H1 (cell line): Measurements from ENCODE around the gene REPS1. TPM values are rescaled to one million over a fixed set of nuclear protein-coding genes. Genes with fewer than 3 reads are reported as not detected.

Experiments used
- CTCF ChIA-PET: fragments of 300-600 bp; sonication (Branson Sonifier 250); formaldehyde crosslinking; loops from one replicate; lab custom pipeline; 2021; ENCODE audit not compliant: partially characterized antibody; lab: Charles Lee
- POLR2A ChIA-PET: fragments of 300-600 bp; sonication (Branson Sonifier 250); formaldehyde crosslinking; loops from one replicate; lab custom pipeline; 2021; ENCODE audit warnings: inconsistent platforms; ENCODE audit not compliant: partially characterized antibody; lab: Charles Lee
- DNase-seq, 2 experiments: peaks; one replicate each; pipeline versions ENCODE4 v3.0.0 to v3.0.0-alpha.2; 2010 to 2022; ENCODE audit warnings: low spot score in 2 of 2, low read depth in 1 of 2, mixed read lengths in 1 of 2
- FAIRE-seq: peaks from 2 replicates; lab custom pipeline; 2011; peaks lifted over from hg19 to GRCh38; lab: Jason Lieb, UNC
- H2AFZ ChIP-seq: 2 replicates; pipeline ENCODE4 v1.8.1; 2012; ENCODE audit warnings: low read length, inconsistent platforms
- H2AK5ac ChIP-seq: 2 replicates; pipeline ENCODE4 v1.6.1; 2013; ENCODE audit warnings: low read depth, low read length
- H2BK120ac ChIP-seq: replicated peaks from 2 replicates; pipeline ENCODE3; 2013; ENCODE audit warnings: low read depth, low read length, inconsistent platforms
- H2BK12ac ChIP-seq: 2 replicates; pipeline ENCODE4 v1.6.1; 2013; ENCODE audit warnings: low read depth, low read length
- H2BK15ac ChIP-seq: 2 replicates; pipeline ENCODE4 v1.6.1; 2013; ENCODE audit warnings: low read length
- H2BK20ac ChIP-seq: 2 replicates; pipeline ENCODE4 v1.6.1; 2013; ENCODE audit warnings: low read length
- H2BK5ac ChIP-seq: 2 replicates; pipeline ENCODE4 v1.6.1; 2013; ENCODE audit warnings: low read depth, low read length
- H3K14ac ChIP-seq: 2 replicates; pipeline ENCODE4 v1.6.1; 2013; ENCODE audit warnings: inconsistent platforms; ENCODE audit not compliant: insufficient read length
- H3K18ac ChIP-seq: 2 replicates; pipeline ENCODE4 v1.6.1; 2013; ENCODE audit warnings: low read length; ENCODE audit errors: extremely low read depth
- H3K23ac ChIP-seq: 2 replicates; pipeline ENCODE4 v1.6.1; 2013; ENCODE audit warnings: inconsistent platforms; ENCODE audit not compliant: insufficient read length
- H3K23me2 ChIP-seq: 2 replicates; pipeline ENCODE4 v1.6.1; 2013; ENCODE audit warnings: low read depth, low read length
- H3K27ac ChIP-seq: 2 replicates; pipeline ENCODE4 v1.6.1; 2011; ENCODE audit warnings: low read depth, low read length, inconsistent platforms
- H3K27me3 ChIP-seq, 4 experiments: replicated peaks in 1 of 4; 1 replicate in 1 of 4; 2 replicates in 3 of 4; pipeline versions ENCODE4 v1.6.1 to v1.8.1; 2011 to 2013; ENCODE audit warnings: low read length in 3 of 4, mild to moderate bottlenecking in 3 of 4, inconsistent platforms in 2 of 4, mixed read lengths in 2 of 4, moderate library complexity in 1 of 4; ENCODE audit not compliant: control insufficient read depth in 3 of 4, insufficient read depth in 3 of 4; ENCODE audit errors: extremely low read depth in 1 of 4
- H3K36me3 ChIP-seq, 4 experiments: 2 replicates each; pipeline versions ENCODE4 v1.6.1 to v1.8.1; 2011 to 2013; ENCODE audit warnings: mild to moderate bottlenecking in 4 of 4, low read length in 3 of 4, moderate library complexity in 2 of 4, control low read depth in 1 of 4, inconsistent platforms in 1 of 4; ENCODE audit not compliant: insufficient read depth in 4 of 4, control insufficient read depth in 2 of 4
- H3K4ac ChIP-seq: replicated peaks from 2 replicates; pipeline ENCODE3; 2013; ENCODE audit warnings: low read length, low read depth, mixed read lengths, inconsistent platforms; ENCODE audit not compliant: insufficient read length
- H3K4me1 ChIP-seq, 4 experiments: replicated peaks in 1 of 4; 1 replicate in 1 of 4; 2 replicates in 3 of 4; pipeline versions ENCODE4 v1.6.1 to v1.8.1; 2011 to 2013; ENCODE audit warnings: low read length in 3 of 4, inconsistent platforms in 2 of 4, mixed read lengths in 1 of 4; ENCODE audit not compliant: insufficient read depth in 4 of 4, control insufficient read depth in 3 of 4
- H3K4me2 ChIP-seq, 2 experiments: 2 replicates each; pipeline versions ENCODE4 v1.6.1 to v1.8.1; 2011 to 2013; ENCODE audit warnings: low read depth in 2 of 2, low read length in 2 of 2, control low read depth in 1 of 2, inconsistent platforms in 1 of 2, mild to moderate bottlenecking in 1 of 2; ENCODE audit not compliant: insufficient read depth in 1 of 2
- H3K4me3 ChIP-seq, 4 experiments: fragments of 200-600, 300-600 bp in 1 of 4; sonication (generic), shearing (Covaris generic), sonication (Bioruptor Twin) in 1 of 4; 2 replicates each; pipeline versions ENCODE4 v1.5.1 to v1.8.1; 2011 to 2016; ENCODE audit warnings: low read length in 4 of 4, low read depth in 3 of 4, control low read depth in 2 of 4, inconsistent platforms in 2 of 4, mild to moderate bottlenecking in 2 of 4, mixed read lengths in 1 of 4, moderate library complexity in 1 of 4; ENCODE audit not compliant: insufficient read depth in 2 of 4; ENCODE audit errors: extremely low read depth in 1 of 4
- H3K56ac ChIP-seq: replicated peaks from 2 replicates; pipeline ENCODE3; 2013; ENCODE audit warnings: low read depth, mild to moderate bottlenecking, mixed read lengths, low read length, inconsistent platforms; ENCODE audit not compliant: insufficient read length
- H3K79me1 ChIP-seq: 2 replicates; pipeline ENCODE4 v1.6.1; 2013; ENCODE audit warnings: low read depth, low read length, control low read depth
- H3K79me2 ChIP-seq, 2 experiments: 2 replicates each; pipeline versions ENCODE4 v1.6.1 to v1.8.1; 2012 to 2013; ENCODE audit warnings: low read length in 2 of 2, mild to moderate bottlenecking in 2 of 2, inconsistent platforms in 1 of 2; ENCODE audit not compliant: insufficient read depth in 2 of 2, control insufficient read depth in 1 of 2
- H3K9ac ChIP-seq, 4 experiments: replicated peaks in 1 of 4; 1 replicate in 1 of 4; 2 replicates in 3 of 4; pipeline versions ENCODE4 v1.6.1 to v1.8.1; 2011 to 2013; ENCODE audit warnings: low read depth in 3 of 4, low read length in 3 of 4, control low read depth in 2 of 4, mild to moderate bottlenecking in 2 of 4, moderate library complexity in 2 of 4, inconsistent platforms in 1 of 4; ENCODE audit errors: extremely low read depth in 1 of 4
- H3K9me3 ChIP-seq, 2 experiments: 2 replicates each; pipeline versions ENCODE4 v1.6.1 to v1.8.1; 2012 to 2013; ENCODE audit warnings: mild to moderate bottlenecking in 2 of 2, moderate library complexity in 2 of 2, control low read depth in 1 of 2, inconsistent platforms in 1 of 2, low read depth in 1 of 2, low read length in 1 of 2, mixed read lengths in 1 of 2; ENCODE audit not compliant: insufficient read depth in 2 of 2
- H4K20me1 ChIP-seq, 2 experiments: replicated peaks in 1 of 2; 2 replicates each; pipeline versions ENCODE3 to v1.8.1; 2011 to 2013; ENCODE audit warnings: inconsistent platforms in 2 of 2, low read length in 2 of 2, mild to moderate bottlenecking in 1 of 2; ENCODE audit not compliant: insufficient read depth in 2 of 2, control insufficient read depth in 1 of 2
- H4K5ac ChIP-seq: 2 replicates; pipeline ENCODE4 v1.6.1; 2013; ENCODE audit warnings: low read length, low read depth, mixed read lengths, inconsistent platforms; ENCODE audit not compliant: insufficient read length
- H4K8ac ChIP-seq: 2 replicates; pipeline ENCODE4 v1.8.0; 2013; ENCODE audit warnings: mild to moderate bottlenecking, moderate library complexity, low read length, inconsistent platforms; ENCODE audit not compliant: insufficient read depth; ENCODE audit errors: extremely low read depth
- H4K91ac ChIP-seq: replicated peaks from 2 replicates; pipeline ENCODE3; 2013; ENCODE audit warnings: low read length, mixed read lengths, inconsistent platforms; ENCODE audit not compliant: insufficient read length
- BACH1 ChIP-seq: IDR thresholded peaks from 2 replicates; pipeline ENCODE4 v1.6.1; 2012; ENCODE audit warnings: low read length, improper control_type of control experiment
- CTBP2 ChIP-seq: IDR thresholded peaks from 2 replicates; pipeline ENCODE4 v1.7.0; 2011; ENCODE audit warnings: borderline replicate concordance, mild to moderate bottlenecking, moderate library complexity, mixed read lengths, low read length; ENCODE audit not compliant: insufficient read depth, insufficient read length
- TAF7 ChIP-seq: optimal IDR thresholded peaks from 2 replicates; pipeline ENCODE3; 2011; ENCODE audit warnings: low read depth, mild to moderate bottlenecking, inconsistent platforms, low read length, moderate library complexity, borderline replicate concordance
- WGBS, 2 experiments: shearing (Covaris generic) in 1 of 2; methylation state at CpG; one replicate each; pipeline versions ENCODE4 v1.1.6 to v1.1.7; 2013 to 2015; ENCODE audit warnings: low lambda C conversion rate in 2 of 2, mixed read lengths in 2 of 2, inconsistent platforms in 1 of 2, low coverage in 1 of 2, missing lambda C conversion rate in 1 of 2; ENCODE audit not compliant: insufficient replicate concordance in 2 of 2, insufficient coverage in 1 of 2, insufficient read length in 1 of 2; ENCODE audit errors: extremely low coverage in 1 of 2, missing lambda C conversion rate in 1 of 2; 5-methylcytosine and 5-hydroxymethylcytosine counted together
- polyA plus RNA-seq, 7 experiments: library from polyadenylated mRNA; depleted of rRNA in 3 of 7; stranded (reverse) in 5 of 7; unstranded in 2 of 7; fragments of >200 nt in 5 of 7; fragments of 200-250 nt in 2 of 7; gene quantifications; 1 replicate in 5 of 7; 2 replicates in 1 of 7; 4 replicates in 1 of 7; pipeline versions ENCODE4 v1.2.1 to v1.2.3, GENCODE V29; 2011 to 2013; ENCODE audit warnings: missing spikeins in 2 of 7, mixed read lengths in 2 of 7
- total RNA-seq: library from RNA; stranded (reverse); fragmentation: NEBNext Ultra II Directional; extraction: Animal tissue kit (Norgen Biotek cat#: 25700); gene quantifications from 2 replicates; pipeline ENCODE4 v1.2.1, GENCODE V29; 2021

Gene REPS1
- total and polyA plus RNA-seq, 2 of the 8 experiments (the other 6 are each of a cell fraction or from before 2014, with no cell fraction given): 52.1 to 68.9 TPM

DNA sequence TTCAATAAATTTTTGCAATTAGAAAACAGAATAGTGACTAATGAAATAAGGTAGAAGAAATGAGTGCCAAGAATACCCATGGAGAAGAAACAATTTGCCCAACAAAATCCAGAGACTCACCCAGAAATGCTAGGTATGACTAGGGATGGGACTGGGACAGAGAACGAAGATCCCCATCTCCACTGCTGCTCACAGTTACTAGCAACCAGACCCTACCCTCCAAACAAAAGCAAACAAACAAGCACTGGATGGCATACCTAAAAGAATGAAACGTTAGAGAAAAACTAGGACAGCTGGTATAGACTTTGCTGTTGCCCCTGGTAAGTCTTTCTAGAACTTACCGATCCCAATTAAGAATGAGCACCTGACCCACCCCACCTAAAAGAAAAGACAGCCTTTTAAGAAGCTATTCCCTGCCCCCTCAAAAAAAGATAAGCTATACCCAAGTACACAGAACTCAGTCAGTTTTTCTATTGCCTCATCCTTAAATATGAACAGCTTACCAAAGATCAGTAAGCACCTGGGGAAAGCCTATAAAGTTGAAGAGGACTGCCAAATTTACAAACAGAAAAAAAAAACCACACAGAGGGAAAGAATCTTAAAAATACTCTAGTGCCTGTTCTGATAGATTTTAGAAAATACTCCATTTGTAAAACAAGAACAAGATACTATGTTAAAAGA is 31.7 kb downstream of the REPS1 start:
- no peak overlapping the region for H3K23ac ChIP-seq
- H3K14ac ChIP-seq: no peak overlapping the region
- H2BK12ac ChIP-seq: no peak overlapping the region
- POLR2A ChIA-PET: no interaction called here
- no peak overlapping the region for H2BK20ac ChIP-seq
- TF ChIP-seq TAF7 (no peak), BACH1 (no peak), CTBP2 (no peak)
- TF ChIP-seq, all 59 proteins: peak for 0
- Histone ChIP-seq H2AFZ (no peak overlapping the region), H3K9ac (no peak overlapping the region), H3K4ac (no peak overlapping the region), H3K4me1 (peaks cover 0 to 4% (median 1%) of the 10 kb centered on the region in 4 experiments; a peak in 2 of 7 replicates), H3K18ac (no peak overlapping the region), H3K4me3 (no peak overlapping the region), H4K8ac (no peak overlapping the region), H3K56ac (no peak overlapping the region), H3K27ac (no peak overlapping the region), H3K36me3 (no peaks in the 10 kb centered on the region), H2AK5ac (no peak overlapping the region), H3K9me3 (no peaks in the 10 kb centered on the region), H3K4me2 (no peak overlapping the region), H2BK120ac (no peak overlapping the region), H4K91ac (no peak overlapping the region), H4K5ac (no peak overlapping the region), H3K27me3 (no peaks in the 10 kb centered on the region), H4K20me1 (peaks cover 5 to 7% of the 10 kb centered on the region in 2 experiments), H2BK5ac (no peak overlapping the region), H3K23me2 (no peaks in the 10 kb centered on the region), H3K79me2 (peaks cover 0 to 99% of the 10 kb centered on the region in 2 experiments; a peak in 3 of 4 replicates), H3K79me1 (no peaks in the 10 kb centered on the region; the same call in 1 of the 2 replicates), H2BK15ac (no peak overlapping the region)
- 69% methylated on average over 3 of the region's 3 CpGs; no CpG with 5 or more reads in 1 of the 2 experiments for WGBS, 2 experiments
- CTCF ChIA-PET: interaction anchor here (1.3 to 1.6 kb wide), 3 partner anchors 10 to 32 kb away, joined by 5 to 6 read pairs (median 6); partner anchors contain the start of gene REPS1
- DNase-seq (no peak), FAIRE-seq (peak; percentile 76)
